Loucy (cell line): ENCODE data around the gene FAM168A.

ENCODE experiments used
- CTCF ChIP-seq: fragments of 200-600 bp; sonication (generic); conservative IDR thresholded peaks from 2 replicates; pipeline ENCODE4 v1.5.1; 2014; ENCODE audit warnings: mild to moderate bottlenecking, antibody characterized with exemption, low read length
- EZH2phosphoT487 ChIP-seq: fragments of 200-600 bp; IDR thresholded peaks from 2 replicates; pipeline ENCODE4 v1.6.1; 2018; ENCODE audit warnings: antibody characterized with exemption, mild to moderate bottlenecking, moderate library complexity, borderline replicate concordance

- TF ChIP-seq CTCF = no peak
- TF ChIP-seq EZH2phosphoT487 = no peak
These were observed 87.8 kb downstream of the FAM168A start for GRCh38 chr11:73510106-73510505.
